ENCODE data around the gene FAM131C.

FAM131C gene

GRCh38 chr1:16072095-16072494 lies 1.4 kb downstream of the FAM131C start:
- no peaks in the 10 kb centered on the region for H3K36me3 ChIP-seq (ENCODE audit: control insufficient read depth, insufficient read depth, low read length)
- no peaks in the 10 kb centered on the region for H3K9me3 ChIP-seq (ENCODE audit: control insufficient read depth, low read length)
- no peak overlapping the region for H3K9ac ChIP-seq (ENCODE audit: low read length)
- peaks cover 14% of the 10 kb centered on the region for H3K27me3 ChIP-seq (ENCODE audit: control insufficient read depth, insufficient read depth, low read length)
- no peak overlapping the region for H3K4me3 ChIP-seq (ENCODE audit: low read length)
- H3K4me1 ChIP-seq (ENCODE audit: control insufficient read depth, insufficient read depth, low read length) = peaks cover 14% of the 10 kb centered on the region

- peaks cover 14% of the 10 kb centered on the region for H3K27me3 ChIP-seq (ENCODE audit: control insufficient read depth, insufficient read depth, low read length)
- peaks cover 16% of the 10 kb centered on the region for H3K4me1 ChIP-seq (ENCODE audit: control insufficient read depth, insufficient read depth, low read length)
- no peaks in the 10 kb centered on the region for H3K36me3 ChIP-seq (ENCODE audit: control insufficient read depth, insufficient read depth, low read length)
- no peak overlapping the region for H3K9ac ChIP-seq (ENCODE audit: low read length)
- no peak overlapping the region for H3K4me3 ChIP-seq (ENCODE audit: low read length)
- no peaks in the 10 kb centered on the region for H3K9me3 ChIP-seq (ENCODE audit: control insufficient read depth, low read length)
Measured at GRCh38 chr1:16071614-16072013, 1.8 kb downstream of the FAM131C start.

- peaks cover 16% of the 10 kb centered on the region for H3K4me1 ChIP-seq (ENCODE audit: control insufficient read depth, insufficient read depth, low read length)
- no peak overlapping the region for H3K9ac ChIP-seq (ENCODE audit: low read length)
- no peaks in the 10 kb centered on the region for H3K9me3 ChIP-seq (ENCODE audit: control insufficient read depth, low read length)
- H3K27me3 ChIP-seq (ENCODE audit: control insufficient read depth, insufficient read depth, low read length) = peaks cover 14% of the 10 kb centered on the region
- no peaks in the 10 kb centered on the region for H3K36me3 ChIP-seq (ENCODE audit: control insufficient read depth, insufficient read depth, low read length)
- H3K4me3 ChIP-seq (ENCODE audit: low read length) = no peak overlapping the region
Measured at GRCh38 chr1:16070640-16071355, 2.7 kb downstream of the FAM131C start.

GRCh38 chr1:16068356-16069270 lies 4.8 kb downstream of the FAM131C start:
- Histone ChIP-seq H3K4me1 (ENCODE audit: control insufficient read depth, insufficient read depth, low read length) (peaks cover 21% of the 10 kb centered on the region), H3K9me3 (ENCODE audit: control insufficient read depth, low read length) (no peaks in the 10 kb centered on the region), H3K9ac (ENCODE audit: low read length) (no peak overlapping the region), H3K27me3 (ENCODE audit: control insufficient read depth, insufficient read depth, low read length) (peaks cover 14% of the 10 kb centered on the region), H3K36me3 (ENCODE audit: control insufficient read depth, insufficient read depth, low read length) (no peaks in the 10 kb centered on the region), H3K4me3 (ENCODE audit: low read length) (no peak overlapping the region)

- Histone ChIP-seq H3K9me3 (ENCODE audit: control insufficient read depth, low read length) (no peaks in the 10 kb centered on the region), H3K36me3 (ENCODE audit: control insufficient read depth, insufficient read depth, low read length) (no peaks in the 10 kb centered on the region), H3K27me3 (ENCODE audit: control insufficient read depth, insufficient read depth, low read length) (peaks cover 11% of the 10 kb centered on the region), H3K4me3 (ENCODE audit: low read length) (no peak overlapping the region), H3K9ac (ENCODE audit: low read length) (no peak overlapping the region), H3K4me1 (ENCODE audit: control insufficient read depth, insufficient read depth, low read length) (peaks cover 21% of the 10 kb centered on the region)
Measured at GRCh38 chr1:16067933-16068332, 5.5 kb downstream of the FAM131C start.

- peaks cover 21% of the 10 kb centered on the region for H3K4me1 ChIP-seq (ENCODE audit: control insufficient read depth, insufficient read depth, low read length)
- H3K4me3 ChIP-seq (ENCODE audit: low read length) = no peak overlapping the region
- H3K9ac ChIP-seq (ENCODE audit: low read length) = no peak overlapping the region
- H3K36me3 ChIP-seq (ENCODE audit: control insufficient read depth, insufficient read depth, low read length) = no peaks in the 10 kb centered on the region
- H3K27me3 ChIP-seq (ENCODE audit: control insufficient read depth, insufficient read depth, low read length) = peaks cover 4% of the 10 kb centered on the region
- H3K9me3 ChIP-seq (ENCODE audit: control insufficient read depth, low read length) = no peaks in the 10 kb centered on the region
Measured at GRCh38 chr1:16067127-16067768, 6.2 kb downstream of the FAM131C start.

- H3K27me3 ChIP-seq (ENCODE audit: control insufficient read depth, insufficient read depth, low read length) = no peaks in the 10 kb centered on the region
- no peak overlapping the region for H3K9ac ChIP-seq (ENCODE audit: low read length)
- no peaks in the 10 kb centered on the region for H3K9me3 ChIP-seq (ENCODE audit: control insufficient read depth, low read length)
- H3K4me3 ChIP-seq (ENCODE audit: low read length) = no peak overlapping the region
- H3K36me3 ChIP-seq (ENCODE audit: control insufficient read depth, insufficient read depth, low read length) = no peaks in the 10 kb centered on the region
- peaks cover 21% of the 10 kb centered on the region for H3K4me1 ChIP-seq (ENCODE audit: control insufficient read depth, insufficient read depth, low read length)
Measured at GRCh38 chr1:16066245-16066644, 7.2 kb downstream of the FAM131C start.

- H3K9me3 ChIP-seq (ENCODE audit: control insufficient read depth, low read length) = no peaks in the 10 kb centered on the region
- no peak overlapping the region for H3K4me3 ChIP-seq (ENCODE audit: low read length)
- peaks cover 21% of the 10 kb centered on the region for H3K4me1 ChIP-seq (ENCODE audit: control insufficient read depth, insufficient read depth, low read length)
- no peak overlapping the region for H3K9ac ChIP-seq (ENCODE audit: low read length)
- H3K27me3 ChIP-seq (ENCODE audit: control insufficient read depth, insufficient read depth, low read length) = no peaks in the 10 kb centered on the region
- no peaks in the 10 kb centered on the region for H3K36me3 ChIP-seq (ENCODE audit: control insufficient read depth, insufficient read depth, low read length)
Measured at GRCh38 chr1:16065269-16065576, 8.2 kb downstream of the FAM131C start.

GRCh38 chr1:16064536-16065268 lies 8.7 kb downstream of the FAM131C start:
- H3K9ac ChIP-seq (ENCODE audit: low read length) = no peak overlapping the region
- H3K36me3 ChIP-seq (ENCODE audit: control insufficient read depth, insufficient read depth, low read length) = no peaks in the 10 kb centered on the region
- H3K27me3 ChIP-seq (ENCODE audit: control insufficient read depth, insufficient read depth, low read length) = no peaks in the 10 kb centered on the region
- no peak overlapping the region for H3K4me3 ChIP-seq (ENCODE audit: low read length)
- H3K4me1 ChIP-seq (ENCODE audit: control insufficient read depth, insufficient read depth, low read length) = peaks cover 21% of the 10 kb centered on the region
- no peaks in the 10 kb centered on the region for H3K9me3 ChIP-seq (ENCODE audit: control insufficient read depth, low read length)

- H3K4me1 ChIP-seq (ENCODE audit: control insufficient read depth, insufficient read depth, low read length) = peaks cover 21% of the 10 kb centered on the region
- H3K27me3 ChIP-seq (ENCODE audit: control insufficient read depth, insufficient read depth, low read length) = no peaks in the 10 kb centered on the region
- H3K9me3 ChIP-seq (ENCODE audit: control insufficient read depth, low read length) = no peaks in the 10 kb centered on the region
- H3K9ac ChIP-seq (ENCODE audit: low read length) = no peak overlapping the region
- no peaks in the 10 kb centered on the region for H3K36me3 ChIP-seq (ENCODE audit: control insufficient read depth, insufficient read depth, low read length)
- no peak overlapping the region for H3K4me3 ChIP-seq (ENCODE audit: low read length)
Measured at GRCh38 chr1:16063921-16064320, 9.5 kb downstream of the FAM131C start.

GRCh38 chr1:16063226-16063829 lies 10.1 kb downstream of the FAM131C start:
- Histone ChIP-seq H3K36me3 (ENCODE audit: control insufficient read depth, insufficient read depth, low read length) (no peaks in the 10 kb centered on the region), H3K9me3 (ENCODE audit: control insufficient read depth, low read length) (no peaks in the 10 kb centered on the region), H3K9ac (ENCODE audit: low read length) (no peak overlapping the region), H3K27me3 (ENCODE audit: control insufficient read depth, insufficient read depth, low read length) (no peaks in the 10 kb centered on the region), H3K4me3 (ENCODE audit: low read length) (no peak overlapping the region), H3K4me1 (ENCODE audit: control insufficient read depth, insufficient read depth, low read length) (peaks cover 21% of the 10 kb centered on the region)
